GM19240 (cell line): ENCODE data around the gene TPRG1.

Experiments used
- DNase-seq: peaks from one replicate; pipeline ENCODE4 v3.0.0; 2011; ENCODE audit warnings: low spot score; ENCODE audit not compliant: insufficient read length

TPRG1 gene

DNA sequence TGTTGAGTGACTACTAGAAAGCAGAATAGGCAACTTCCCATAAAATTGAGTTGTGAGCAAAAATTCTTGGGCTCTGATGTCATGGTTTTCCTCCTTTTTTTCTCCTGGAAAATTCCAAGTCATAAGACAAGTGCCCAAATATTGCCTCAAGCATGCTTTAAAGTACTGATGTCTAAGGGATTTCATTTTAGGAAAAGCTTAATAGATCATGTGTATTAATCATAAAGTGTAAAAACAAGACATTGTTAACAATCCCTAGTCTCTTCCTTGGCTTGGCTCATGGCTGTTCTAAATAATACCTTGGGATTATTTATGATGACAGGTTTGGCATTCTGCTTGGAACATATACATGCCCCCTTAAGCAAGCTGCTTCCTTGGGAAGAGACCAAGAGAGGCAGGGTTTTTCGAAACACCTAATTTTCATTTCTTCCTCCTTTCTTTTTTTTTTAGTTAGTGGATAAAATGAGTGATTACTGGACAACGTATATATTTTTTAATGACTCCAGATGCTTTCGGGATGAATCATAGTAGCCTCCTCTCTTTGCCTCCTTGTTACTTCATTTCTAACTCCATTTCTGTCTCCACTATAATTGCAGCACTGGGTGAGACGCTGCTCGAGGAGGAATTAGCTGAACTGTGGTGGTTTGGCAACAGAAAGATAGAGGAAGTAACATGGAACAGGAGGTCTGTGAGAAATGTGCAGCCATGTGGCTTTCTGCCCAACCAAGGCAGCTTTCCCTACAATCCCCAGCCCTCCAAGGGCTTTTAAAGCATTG is 104.9 kb downstream of the TPRG1 start:
- DNase-seq: no peak

DNA sequence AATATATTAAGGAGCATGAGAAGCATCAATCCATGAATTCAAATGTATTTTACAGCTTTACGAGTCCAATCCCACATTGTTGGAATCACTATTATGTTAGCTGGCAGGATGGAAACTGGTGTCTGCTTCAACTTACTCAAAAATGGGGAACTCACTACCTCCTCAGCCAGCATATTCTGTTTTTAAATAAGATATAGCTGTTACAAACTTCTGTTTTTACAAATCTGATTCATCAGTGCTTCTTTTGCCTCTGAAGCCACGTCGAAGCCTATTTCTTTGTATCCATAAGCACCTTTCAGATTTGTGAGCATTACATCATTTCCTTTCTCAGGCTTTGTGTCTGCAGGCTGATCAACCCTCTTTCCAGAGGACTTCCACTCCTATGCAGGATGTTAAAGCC is 105.9 kb downstream of the TPRG1 start:
- DNase-seq: no peak

GRCh38 chr3:189278221-189278620 is 106.5 kb downstream of the TPRG1 start:
- DNase-seq: no peak

DNA sequence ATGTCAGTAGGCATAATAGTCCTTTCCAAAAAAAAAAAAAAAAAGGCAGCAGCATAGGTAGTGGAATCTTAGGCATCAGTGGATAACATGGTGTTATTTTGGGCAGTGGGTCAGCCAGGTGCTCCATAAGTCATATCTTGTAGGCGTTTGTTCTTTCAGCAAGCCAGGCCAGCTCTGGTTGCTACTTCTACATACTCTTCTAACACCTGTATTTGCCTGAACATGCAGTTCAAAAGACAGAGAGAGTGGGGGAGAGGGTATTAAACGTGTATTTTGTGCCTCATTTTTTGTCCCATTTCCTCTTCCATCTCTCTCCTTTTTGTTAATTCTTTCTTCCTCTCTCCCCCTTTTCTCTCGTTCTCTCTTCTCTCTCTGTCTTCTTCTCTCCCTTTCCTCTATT is 110.4 kb downstream of the TPRG1 start:
- DNase-seq: no peak

GRCh38 chr3:189282741-189283140 is 111.0 kb downstream of the TPRG1 start:
- DNase-seq: no peak

DNA sequence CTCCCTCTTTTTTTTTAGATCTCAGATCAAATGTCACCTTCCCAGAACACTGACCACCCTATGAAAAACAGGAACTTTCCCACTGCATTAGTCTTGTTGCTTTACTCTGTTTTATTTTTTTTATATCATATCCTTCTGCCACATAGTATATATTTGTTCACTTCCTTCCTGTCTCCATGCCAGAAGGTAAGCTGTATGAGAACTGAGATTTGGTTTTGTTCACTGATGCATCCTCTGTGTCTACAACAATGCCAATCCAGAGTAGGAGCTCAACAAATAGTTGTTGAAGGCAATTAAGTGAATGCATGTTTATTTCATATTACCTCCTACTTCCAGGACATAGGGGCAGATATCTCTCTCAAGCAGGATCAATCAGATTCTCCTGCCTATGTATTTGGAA is 114.4 kb downstream of the TPRG1 start:
- DNase-seq: no peak

GRCh38 chr3:189286916-189287315 is 115.1 kb downstream of the TPRG1 start:
- no peak for DNase-seq

DNA sequence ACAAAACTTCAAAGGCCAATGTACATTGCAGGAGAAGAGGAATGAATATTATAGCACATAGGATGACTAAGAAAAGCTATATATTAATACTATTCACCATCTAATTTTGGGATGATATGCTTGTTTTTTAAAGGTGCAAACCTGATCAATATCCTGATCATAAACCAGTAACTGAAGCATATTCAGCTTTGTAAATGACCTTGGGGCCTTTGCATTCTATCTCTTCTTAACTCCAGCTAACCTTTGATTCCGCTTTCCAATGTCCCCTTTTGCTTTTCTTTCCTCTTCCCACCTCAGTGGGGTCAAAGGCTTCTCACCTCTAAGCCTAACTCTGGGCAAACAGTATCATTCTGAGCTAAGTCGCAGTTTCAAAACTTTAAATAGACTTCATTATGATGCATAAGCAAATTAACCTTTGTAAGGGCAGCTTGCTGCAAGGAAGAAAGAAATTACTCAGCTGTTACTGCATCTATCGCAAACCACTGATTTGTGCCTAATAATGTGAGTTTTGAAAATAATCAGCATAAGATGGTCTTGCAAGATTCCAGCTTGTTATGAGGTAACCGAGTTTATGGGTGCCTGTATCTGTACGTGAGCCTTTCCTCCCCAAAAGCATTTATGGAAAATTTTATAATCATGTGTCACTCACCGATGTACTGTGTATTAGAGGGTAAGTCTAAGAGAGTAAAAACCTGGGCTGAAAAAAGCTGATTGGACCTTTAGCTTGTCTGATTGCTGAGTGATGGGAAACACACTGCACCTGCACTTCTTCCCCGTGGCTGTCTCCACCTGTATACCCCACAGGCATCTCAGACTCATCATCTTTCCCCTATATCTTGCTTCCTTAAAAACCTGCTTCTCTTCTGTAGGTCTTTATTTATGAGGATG is 116.8 kb downstream of the TPRG1 start:
- DNase-seq: no peak

DNA sequence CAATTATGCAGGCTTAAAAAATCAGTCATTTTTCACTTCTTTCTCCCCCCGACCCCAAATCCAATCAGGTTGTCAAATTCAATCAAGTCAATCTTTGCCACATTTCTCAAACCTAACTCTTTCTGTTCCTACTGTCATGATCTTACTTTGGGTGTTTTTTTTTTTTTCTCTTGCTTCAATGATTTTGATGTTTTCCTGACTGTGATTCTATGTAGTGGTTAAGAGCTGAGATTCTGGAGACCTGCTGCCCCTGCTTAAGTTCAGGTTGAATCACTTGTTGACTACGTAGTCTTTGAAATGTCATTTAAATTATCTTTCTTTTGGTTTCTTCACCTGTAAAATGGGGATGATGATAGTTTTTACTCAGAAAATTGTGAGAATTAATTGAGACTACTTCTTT is 117.5 kb downstream of the TPRG1 start:
- DNase-seq: no peak

GRCh38 chr3:189292667-189293484 is 121.1 kb downstream of the TPRG1 start:
- no peak for DNase-seq

GRCh38 chr3:189294649-189295048 is 122.9 kb downstream of the TPRG1 start:
- no peak for DNase-seq

DNA sequence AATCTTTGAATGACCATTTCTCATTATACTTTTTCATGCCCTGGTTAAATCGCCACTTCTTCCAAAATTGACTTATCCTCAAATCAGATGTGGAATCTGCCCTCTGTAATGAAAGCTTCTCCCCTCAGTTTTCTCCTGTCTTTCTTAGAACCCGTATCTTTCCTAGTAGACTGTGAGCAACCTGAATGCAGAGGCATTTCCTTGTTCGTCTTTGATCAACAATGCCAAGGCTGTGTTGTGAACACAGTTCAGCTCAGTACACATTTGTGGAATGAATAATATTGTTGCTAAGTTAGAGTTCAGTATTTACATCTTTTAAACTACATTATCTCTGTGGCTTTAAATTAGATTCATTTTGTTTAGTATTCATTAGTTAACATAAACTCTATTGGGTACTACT is 123.3 kb downstream of the TPRG1 start:
- no peak for DNase-seq

GRCh38 chr3:189297932-189298331 is 126.2 kb downstream of the TPRG1 start:
- DNase-seq: no peak

- no peak for DNase-seq
Observed at GRCh38 chr3:189298469-189299375, 127.0 kb downstream of the TPRG1 start.

GRCh38 chr3:189300345-189300744 is 128.6 kb downstream of the TPRG1 start:
- no peak for DNase-seq

DNA sequence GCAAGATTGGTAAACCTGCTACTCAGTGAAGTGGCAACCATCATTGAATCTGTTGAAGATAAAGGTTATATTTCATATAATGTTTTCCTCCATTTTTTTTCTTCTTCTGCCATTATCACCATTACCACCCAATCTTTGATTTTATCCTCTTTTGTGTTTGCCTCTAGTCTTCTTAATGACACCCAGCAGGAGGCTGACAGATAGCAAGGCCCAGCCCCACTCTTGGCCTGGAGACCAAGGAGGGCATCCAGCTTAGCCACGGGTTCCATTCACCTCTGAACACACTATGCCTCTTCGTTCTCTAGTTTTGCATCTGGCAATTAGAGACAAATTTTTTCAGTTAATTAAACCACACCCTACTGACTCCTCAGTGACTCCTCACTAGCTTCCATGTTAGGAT is 129.7 kb downstream of the TPRG1 start:
- no peak for DNase-seq

DNA sequence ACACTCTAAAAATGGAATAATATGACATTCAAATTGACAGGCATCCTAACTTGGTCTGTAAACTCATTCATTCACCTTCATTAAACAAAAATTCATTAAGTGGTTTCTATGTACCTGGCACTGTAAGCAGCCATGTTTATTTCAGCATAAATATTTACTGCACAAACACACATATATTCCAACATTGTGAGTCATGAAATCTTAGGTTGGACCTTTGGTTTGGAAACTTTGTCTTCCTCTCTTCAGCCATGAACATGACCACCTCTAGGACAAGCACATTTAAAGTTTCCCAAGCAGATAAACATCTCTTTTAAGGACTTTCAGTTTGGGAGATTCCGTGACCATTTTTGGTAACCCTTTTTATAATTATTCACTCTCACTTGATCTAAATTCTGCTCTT is 131.8 kb downstream of the TPRG1 start:
- no peak for DNase-seq

GRCh38 chr3:189304465-189305351 is 132.9 kb downstream of the TPRG1 start:
- DNase-seq: no peak

GRCh38 chr3:189305412-189305811 is 133.6 kb downstream of the TPRG1 start:
- DNase-seq: no peak

DNA sequence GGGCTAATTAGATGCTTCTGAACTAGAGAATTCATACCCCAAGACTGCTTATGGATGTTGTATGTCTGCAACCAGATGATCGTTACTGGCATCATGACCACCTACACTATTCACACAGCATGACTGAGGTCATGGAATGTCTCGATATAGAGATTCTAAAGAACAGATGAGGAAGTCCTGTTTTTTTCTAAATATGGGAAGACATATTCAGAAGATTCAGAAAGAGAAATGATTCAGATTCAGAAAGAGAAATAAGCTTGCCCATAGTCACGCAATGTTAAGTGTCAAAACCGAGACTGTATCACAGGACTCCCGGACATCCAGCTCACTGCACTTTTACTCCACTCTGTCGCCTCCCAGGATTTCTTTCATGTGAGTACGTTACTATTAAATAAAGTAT is 136.2 kb downstream of the TPRG1 start:
- no peak for DNase-seq
